GM12873 (cell line): ENCODE results near the gene CDHR5.

Source experiments
- TF ChIP-seq, protein P1 (sequence below): IDR thresholded peaks from 2 replicates; pipeline ENCODE4 v1.5.1; 2012; ENCODE audit warnings: low read depth, mild to moderate bottlenecking, moderate library complexity, low read length, control low read depth; ENCODE audit not compliant: insufficient read depth; ENCODE audit errors: missing control alignments

Gene CDHR5

DNA sequence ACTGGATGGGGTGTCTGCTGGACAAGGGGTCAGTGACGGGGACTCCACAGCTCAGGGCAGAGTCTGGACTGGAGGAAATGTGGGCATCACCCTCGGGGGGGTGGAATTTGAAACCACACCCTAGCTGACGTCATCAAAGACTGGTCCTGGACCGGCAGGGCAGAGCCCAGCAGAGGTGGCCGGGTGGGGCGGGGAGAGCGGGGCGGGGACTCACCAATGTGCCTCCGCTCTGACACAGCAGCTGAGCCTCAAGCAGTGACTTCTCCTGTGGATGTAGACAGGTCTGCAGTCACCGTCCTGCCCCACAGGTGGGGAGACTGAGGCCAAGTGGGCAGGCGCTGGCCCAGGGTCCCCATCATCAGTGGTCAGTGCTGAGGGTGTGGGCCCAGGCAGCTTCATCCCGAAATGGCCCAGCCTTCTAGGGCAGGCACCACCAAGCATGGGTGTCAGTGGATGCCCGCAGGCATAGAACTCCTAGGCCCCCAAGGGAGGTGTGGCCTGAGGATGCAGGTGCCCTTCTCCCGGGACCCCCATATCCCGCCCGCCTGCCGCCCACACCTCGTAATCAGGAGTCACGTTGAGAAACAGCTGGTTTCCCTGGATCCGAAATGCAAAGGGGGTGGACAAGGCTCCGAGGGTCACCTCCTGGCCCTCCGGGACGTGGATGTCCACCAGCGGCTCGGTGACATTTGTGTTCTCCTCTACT is 603 bp downstream of the CDHR5 start:
- TF ChIP-seq, protein P1, sequence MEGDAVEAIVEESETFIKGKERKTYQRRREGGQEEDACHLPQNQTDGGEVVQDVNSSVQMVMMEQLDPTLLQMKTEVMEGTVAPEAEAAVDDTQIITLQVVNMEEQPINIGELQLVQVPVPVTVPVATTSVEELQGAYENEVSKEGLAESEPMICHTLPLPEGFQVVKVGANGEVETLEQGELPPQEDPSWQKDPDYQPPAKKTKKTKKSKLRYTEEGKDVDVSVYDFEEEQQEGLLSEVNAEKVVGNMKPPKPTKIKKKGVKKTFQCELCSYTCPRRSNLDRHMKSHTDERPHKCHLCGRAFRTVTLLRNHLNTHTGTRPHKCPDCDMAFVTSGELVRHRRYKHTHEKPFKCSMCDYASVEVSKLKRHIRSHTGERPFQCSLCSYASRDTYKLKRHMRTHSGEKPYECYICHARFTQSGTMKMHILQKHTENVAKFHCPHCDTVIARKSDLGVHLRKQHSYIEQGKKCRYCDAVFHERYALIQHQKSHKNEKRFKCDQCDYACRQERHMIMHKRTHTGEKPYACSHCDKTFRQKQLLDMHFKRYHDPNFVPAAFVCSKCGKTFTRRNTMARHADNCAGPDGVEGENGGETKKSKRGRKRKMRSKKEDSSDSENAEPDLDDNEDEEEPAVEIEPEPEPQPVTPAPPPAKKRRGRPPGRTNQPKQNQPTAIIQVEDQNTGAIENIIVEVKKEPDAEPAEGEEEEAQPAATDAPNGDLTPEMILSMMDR = no peak

DNA sequence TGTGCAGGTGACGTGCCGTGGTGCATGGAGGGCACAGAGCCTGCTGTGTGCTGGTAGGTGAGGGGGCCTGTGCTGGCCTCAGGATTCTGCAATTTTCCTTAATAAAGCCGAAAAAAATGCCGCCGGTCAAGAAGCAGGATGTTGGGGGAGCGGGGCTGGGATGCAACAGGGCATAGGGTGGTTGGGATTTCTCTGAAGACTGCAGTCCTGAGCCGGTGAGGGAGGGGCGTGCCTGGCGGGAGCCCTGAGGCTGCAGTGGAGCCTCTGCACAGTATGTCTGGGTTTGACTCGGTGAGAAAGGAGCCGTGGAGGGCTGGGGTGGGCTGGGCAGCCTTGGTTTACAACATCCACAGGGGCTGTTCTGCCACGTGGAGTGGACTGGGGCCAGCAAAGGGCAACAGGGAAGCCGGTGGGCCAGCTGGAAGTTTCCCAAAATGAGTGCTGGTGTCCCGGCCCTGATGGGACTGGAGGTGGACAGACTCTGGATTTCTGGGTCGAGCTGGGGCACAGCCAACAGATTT is 1.3 kb downstream of the CDHR5 start:
- TF ChIP-seq, protein P1 = no peak

DNA sequence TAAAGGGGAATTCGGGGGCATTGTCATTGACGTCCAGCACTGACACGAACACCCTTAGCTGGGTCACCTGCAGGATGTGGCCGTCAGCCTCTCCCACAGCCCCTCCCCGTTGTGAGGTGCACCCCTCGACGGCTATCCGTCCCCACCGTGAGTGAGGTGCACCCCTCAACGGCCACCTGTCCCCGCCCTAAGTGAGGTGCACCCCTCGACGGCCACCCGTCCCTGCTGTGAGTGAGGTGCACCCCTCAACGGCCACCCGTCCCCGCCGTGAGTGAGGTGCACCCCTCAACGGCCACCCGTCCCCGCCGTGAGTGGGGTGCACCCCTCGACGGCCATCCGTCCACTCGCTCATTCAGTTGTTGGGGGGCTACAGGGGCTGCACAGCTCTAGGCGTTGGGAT is 2.9 kb downstream of the CDHR5 start:
- TF ChIP-seq, protein P1 = no peak

DNA sequence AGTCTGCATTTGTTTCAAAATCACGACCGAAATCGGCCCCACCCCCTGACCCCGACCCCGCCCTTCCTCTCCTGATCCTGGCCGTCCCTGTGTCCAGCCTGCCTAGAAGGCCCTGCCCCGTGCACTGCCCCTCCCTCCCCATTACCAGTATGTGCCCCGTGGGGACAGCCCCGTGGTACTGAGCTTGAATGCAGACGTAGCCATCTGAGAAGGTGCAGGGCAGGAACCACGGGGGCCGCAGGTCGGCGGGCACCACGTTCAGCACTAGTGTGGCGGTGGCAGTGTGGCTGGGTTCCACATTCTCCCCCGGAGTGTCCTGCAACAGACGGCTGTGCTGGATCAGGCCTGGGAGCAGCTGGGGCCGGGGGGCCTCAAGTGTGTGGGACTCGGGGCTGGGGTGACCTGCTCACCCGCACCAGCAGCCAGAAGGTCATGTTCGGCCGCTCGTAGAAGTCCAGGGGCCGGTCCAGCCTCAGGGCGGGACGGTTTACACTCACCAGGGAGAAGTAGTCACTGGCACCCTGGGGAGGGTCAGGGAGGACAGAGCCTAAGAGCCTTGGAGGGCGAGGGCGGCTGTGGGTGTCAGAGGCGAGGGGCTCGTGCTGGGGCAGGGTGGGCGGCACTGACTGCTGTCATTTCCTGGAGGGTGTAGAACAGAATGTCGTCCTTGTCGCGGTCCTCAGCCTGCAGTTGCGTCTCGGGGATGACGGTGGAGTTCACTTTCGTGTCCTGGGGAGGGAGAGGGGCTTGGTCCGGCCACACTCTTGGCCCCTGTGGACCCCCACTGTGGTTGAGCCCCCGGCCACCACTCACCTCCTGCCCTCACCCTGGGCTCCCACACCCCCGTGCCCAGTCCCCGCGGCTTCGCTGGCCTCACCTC is 3.6 kb downstream of the CDHR5 start:
- TF ChIP-seq, protein P1 = no peak

DNA sequence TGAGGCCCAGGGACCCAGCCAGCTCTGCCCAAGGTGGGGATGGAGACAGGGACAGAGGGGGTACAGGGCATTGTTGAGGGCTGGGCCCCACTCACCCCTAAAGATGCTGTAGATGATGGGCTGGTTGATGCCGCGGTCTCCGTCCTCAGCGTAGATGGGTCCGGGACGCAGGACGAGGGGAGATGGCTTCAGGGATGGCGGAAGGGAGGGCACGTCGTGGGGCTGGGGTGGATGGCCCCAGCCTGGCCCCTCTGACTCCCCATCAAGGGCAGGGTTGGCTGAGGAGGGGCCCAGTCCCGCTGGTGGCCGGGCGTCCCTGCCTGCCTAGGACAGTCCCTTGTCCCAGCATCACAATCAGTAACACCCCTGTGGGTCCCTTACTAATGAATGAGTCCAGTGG is 4.6 kb downstream of the CDHR5 start:
- TF ChIP-seq, protein P1 = no peak

DNA sequence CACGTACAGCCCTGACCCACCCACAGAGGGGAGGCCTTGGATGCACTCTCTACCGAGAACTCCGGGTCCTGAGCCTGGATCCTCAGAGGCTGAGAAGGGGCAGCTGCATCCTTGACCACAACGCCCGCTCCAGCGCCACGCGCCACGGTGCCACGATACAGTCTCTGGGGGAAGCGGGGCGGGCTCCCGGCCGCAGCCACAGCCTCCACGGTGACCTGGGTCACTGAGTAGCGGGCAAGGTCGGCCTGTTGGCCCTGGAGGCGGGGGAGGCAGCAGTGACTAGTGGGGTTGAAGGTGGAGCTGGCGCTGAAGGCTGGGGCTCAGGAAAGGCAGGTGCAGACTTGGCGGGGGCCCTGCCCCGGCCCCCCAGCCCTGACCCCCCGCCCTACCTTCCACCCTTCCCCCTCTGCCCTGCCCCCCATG is 5.1 kb downstream of the CDHR5 start:
- TF ChIP-seq, protein P1 = no peak
